Measurements from ENCODE around the gene MBP. TPM values are rescaled to one million over a fixed set of nuclear protein-coding genes. Genes with fewer than 3 reads are reported as not detected.

MBP gene
- total RNA-seq, 2 donors from 2014 or later: 43.0 to 65.8 TPM

DNA sequence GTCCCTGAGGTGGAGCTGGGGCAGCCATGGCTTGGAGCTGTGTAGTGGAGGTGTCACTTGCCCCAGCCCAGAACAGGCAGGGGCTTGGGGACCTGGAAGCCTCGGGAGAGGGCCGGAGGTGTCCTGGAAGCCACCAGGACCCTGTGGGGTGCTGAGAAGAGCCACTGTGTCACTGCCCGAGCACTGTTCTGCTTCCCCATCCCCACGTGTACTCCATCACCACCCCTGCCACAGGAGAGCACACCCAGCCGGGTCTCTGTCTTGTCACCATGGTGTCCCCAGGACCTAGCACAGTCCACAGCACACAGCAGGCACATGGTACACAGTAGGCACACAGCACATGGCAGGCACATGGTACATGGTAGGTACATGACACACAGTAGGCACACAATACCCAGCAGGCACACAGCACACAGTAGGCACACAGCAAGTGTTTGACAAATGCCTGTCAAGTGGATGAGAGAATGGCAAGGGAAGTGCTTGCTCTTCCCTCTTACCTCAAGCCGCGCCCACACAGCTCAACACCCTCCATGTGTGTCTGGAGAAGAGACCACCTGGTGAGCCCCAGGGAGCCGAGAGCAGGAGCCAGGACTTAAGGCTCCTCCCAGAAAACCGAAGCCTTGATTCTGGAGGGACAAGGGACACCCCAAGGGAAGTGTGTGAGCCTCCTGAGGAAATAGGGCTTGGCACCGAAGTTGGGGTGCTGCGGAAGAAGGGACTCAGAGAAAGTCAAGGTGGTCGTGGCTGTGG, 13.3 kb downstream of the MBP start:
- Histone ChIP-seq H3K27ac (no peak overlapping the region), H3K27me3 (no peaks in the 10 kb centered on the region), H3K36me3 (no peaks in the 10 kb centered on the region), H3K4me3 (no peak overlapping the region), H3K4me1 (peaks cover 6% of the 10 kb centered on the region), H3K9ac (ENCODE audit: low read depth in 2 of 2, low read length in 2 of 2) (no peak overlapping the region), H3K9me3 (no peaks in the 10 kb centered on the region)
- intact Hi-C loops (cut with DNase I): no loop called here
- peak; percentile 16 for DNase-seq
- TF ChIP-seq, protein P1, sequence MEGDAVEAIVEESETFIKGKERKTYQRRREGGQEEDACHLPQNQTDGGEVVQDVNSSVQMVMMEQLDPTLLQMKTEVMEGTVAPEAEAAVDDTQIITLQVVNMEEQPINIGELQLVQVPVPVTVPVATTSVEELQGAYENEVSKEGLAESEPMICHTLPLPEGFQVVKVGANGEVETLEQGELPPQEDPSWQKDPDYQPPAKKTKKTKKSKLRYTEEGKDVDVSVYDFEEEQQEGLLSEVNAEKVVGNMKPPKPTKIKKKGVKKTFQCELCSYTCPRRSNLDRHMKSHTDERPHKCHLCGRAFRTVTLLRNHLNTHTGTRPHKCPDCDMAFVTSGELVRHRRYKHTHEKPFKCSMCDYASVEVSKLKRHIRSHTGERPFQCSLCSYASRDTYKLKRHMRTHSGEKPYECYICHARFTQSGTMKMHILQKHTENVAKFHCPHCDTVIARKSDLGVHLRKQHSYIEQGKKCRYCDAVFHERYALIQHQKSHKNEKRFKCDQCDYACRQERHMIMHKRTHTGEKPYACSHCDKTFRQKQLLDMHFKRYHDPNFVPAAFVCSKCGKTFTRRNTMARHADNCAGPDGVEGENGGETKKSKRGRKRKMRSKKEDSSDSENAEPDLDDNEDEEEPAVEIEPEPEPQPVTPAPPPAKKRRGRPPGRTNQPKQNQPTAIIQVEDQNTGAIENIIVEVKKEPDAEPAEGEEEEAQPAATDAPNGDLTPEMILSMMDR (IDR thresholded peaks at IDR 0.05): no peak

DNA sequence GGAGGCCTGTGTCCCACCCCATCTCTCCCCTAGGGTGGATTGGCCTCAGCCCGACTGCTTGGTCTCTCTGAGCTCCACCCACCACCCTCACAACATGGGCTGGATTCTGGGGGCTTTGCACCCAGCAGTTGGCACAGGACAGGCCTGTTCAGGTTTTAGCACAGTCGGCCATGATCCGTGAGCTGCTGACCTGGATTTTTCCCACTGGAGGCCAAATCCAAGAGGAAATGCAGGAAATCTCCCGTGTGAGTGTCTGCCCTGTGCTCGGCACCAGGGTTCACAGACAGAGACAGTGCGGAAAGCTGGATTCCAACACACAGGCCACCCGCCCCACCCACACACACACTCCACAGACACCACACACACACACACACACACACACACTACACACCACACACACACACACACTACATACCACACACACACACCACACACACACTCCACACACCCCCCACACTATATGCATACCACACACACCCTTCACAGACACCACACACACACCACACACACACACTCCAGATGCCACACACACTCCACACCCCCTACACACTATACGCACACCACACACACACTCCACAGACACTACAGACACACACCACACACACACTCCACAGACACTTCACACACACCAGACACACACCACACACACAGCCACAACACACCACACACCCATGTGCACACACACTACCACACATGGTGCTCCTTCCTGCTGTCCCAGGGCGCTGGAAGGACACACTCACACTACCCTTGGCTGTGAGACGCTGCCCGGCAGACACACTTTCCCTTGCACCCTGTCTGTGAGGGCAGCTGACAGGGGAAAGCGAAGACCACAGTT, 14.1 kb downstream of the MBP start:
- Histone ChIP-seq H3K4me3 (no peak overlapping the region), H3K9me3 (no peaks in the 10 kb centered on the region), H3K27ac (no peak overlapping the region), H3K27me3 (no peaks in the 10 kb centered on the region), H3K4me1 (peaks cover 11% of the 10 kb centered on the region), H3K9ac (ENCODE audit: low read depth in 2 of 2, low read length in 2 of 2) (no peak overlapping the region), H3K36me3 (no peaks in the 10 kb centered on the region)
- TF ChIP-seq, protein P1 (IDR thresholded peaks at IDR 0.05): no peak
- peak; percentile 17 for DNase-seq
- intact Hi-C loops (cut with DNase I): no loop called here

DNA sequence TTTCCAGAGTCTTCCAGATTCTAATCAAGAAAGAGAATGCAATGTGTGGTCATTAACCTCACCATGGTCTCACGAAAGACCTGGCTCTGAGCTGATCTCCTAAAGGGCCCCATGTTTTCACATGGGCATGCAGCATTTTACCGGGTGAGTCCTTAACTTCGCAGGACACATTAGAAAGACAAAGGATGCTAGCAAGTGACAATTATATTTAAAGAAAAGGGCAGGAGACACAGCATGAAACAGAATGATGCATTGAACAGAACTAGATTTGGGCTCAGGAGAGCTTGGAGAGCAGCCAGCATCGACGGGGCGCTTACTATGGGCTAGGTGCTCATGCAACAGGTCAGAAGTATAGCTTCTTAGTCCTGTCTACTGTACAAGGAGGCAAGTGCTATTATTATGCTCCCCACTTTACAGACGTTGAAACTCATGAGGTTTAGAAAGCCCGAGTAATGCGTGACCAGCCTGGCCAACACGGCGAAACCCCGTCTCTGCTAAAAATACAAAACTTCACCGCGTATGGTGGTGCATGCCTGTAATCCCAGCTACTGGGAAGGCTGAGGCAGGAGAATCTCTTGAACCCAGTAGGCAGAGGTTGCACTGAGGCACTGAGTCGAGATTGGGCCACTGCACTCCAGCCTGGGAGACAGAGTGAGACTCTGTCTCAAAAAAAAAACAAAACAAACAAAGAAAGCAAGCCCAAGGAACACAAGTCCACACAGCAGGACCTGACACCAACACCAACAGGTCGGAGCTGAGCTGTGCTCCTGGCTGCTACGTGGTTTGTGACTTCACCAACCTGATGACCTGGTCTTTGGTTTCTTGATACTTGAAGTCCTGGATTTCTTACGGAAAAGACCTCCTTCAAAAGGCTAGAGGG, 16.1 kb downstream of the MBP start:
- no peak overlapping the region for H3K9ac ChIP-seq (ENCODE audit: low read depth in 2 of 2, low read length in 2 of 2)
- no peaks in the 10 kb centered on the region for H3K36me3 ChIP-seq
- H3K27me3 ChIP-seq: no peaks in the 10 kb centered on the region
- DNase-seq: peak; percentile 26
- peaks cover 11% of the 10 kb centered on the region for H3K4me1 ChIP-seq
- TF ChIP-seq, protein P1 (IDR thresholded peaks at IDR 0.05): no peak
- intact Hi-C loops (cut with DNase I): no loop called here
- peak overlapping the region; percentile 92 for H3K27ac ChIP-seq
- no peak overlapping the region for H3K4me3 ChIP-seq
- no peaks in the 10 kb centered on the region for H3K9me3 ChIP-seq

DNA sequence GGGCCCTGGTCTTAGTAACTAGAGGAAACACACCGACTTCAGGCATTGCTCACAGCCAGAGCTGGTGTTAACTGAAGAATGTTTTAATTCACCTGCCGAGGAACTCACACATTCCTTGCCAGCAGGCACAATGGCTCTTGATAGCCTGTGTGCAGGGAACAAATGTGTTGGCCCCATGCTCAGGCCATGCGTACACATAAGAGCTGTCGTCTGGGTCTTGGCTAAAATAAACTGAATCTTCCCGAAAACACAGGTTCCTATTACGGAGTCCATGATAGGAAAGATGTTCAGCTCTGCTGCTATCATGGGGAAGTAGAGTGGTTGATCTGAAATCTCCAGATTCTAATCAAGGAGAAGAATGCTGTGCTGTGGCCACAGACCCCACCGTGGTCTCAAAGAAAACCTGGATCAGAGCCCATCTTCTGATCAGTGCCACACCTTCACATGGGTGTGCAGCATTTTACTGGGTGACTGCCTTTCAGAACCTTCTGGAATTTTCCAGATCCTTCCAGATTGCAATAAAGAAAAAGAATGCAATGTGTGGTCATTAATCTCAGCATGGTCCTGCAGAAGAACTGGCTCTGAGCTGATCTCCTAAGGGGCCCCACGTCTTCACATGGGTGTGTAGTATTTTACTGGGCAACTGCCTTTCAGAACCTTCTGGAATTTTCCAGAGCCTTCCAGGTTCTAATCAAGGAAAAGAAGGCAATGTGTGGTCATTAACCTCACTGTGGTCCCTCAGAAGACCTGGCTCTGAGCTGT, 17.2 kb downstream of the MBP start:
- no peaks in the 10 kb centered on the region for H3K27me3 ChIP-seq
- H3K9me3 ChIP-seq: no peaks in the 10 kb centered on the region
- TF ChIP-seq, protein P1 (IDR thresholded peaks at IDR 0.05): no peak
- no peak for DNase-seq
- H3K9ac ChIP-seq (ENCODE audit: low read depth in 2 of 2, low read length in 2 of 2): peak overlapping the region in 1 of 2 donors; percentile 66
- no peak overlapping the region for H3K4me3 ChIP-seq
- H3K4me1 ChIP-seq: peaks cover 11% of the 10 kb centered on the region
- peak overlapping the region; percentile 92 for H3K27ac ChIP-seq
- intact Hi-C loops (cut with DNase I): no loop called here
- no peaks in the 10 kb centered on the region for H3K36me3 ChIP-seq
